ENCODE measurements around the gene EMP3. TPM values are rescaled to one million over a fixed set of nuclear protein-coding genes. Genes with fewer than 3 reads are reported as not detected.
"Not testable (repeated sequence)": the region's sequence is repeated elsewhere in the genome, so short reads cannot be mapped to it uniquely, and the experiment has no call there.

EMP3 gene, protein sequence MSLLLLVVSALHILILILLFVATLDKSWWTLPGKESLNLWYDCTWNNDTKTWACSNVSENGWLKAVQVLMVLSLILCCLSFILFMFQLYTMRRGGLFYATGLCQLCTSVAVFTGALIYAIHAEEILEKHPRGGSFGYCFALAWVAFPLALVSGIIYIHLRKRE
- total RNA-seq: 100 to 1,000 TPM in 1 of 4 donors, 10 to 100 TPM in 3; 58.0 to 114 (median 80.0) TPM
- polyA plus RNA-seq: 66.7 TPM
- long read RNA-seq, donor 1, transcript EMP3-201 (5 exons, 876 nt): major isoform, 40 of 46 reads
- long read RNA-seq, donor 1, partial matches to known transcripts: 3 of 46 reads
- long read RNA-seq, donor 1, other reads (novel, unspliced or antisense): 2 of 46 reads
- long read RNA-seq, donor 2, transcript EMP3-201 (5 exons, 876 nt): major isoform, 21 of 28 reads
- long read RNA-seq, donor 2, partial matches to known transcripts: 0 of 28 reads
- long read RNA-seq, donor 2, other reads (novel, unspliced or antisense): 3 of 28 reads
- long read RNA-seq, donor 3, transcript EMP3-201 (5 exons, 876 nt): major isoform, 14 of 18 reads
- long read RNA-seq, donor 3, partial matches to known transcripts: 1 of 18 reads
- long read RNA-seq, donor 3, other reads (novel, unspliced or antisense): 3 of 18 reads
- long read RNA-seq, donor 4, transcript EMP3-201 (5 exons, 876 nt): major isoform, 20 of 24 reads
- long read RNA-seq, donor 4, partial matches to known transcripts: 2 of 24 reads
- long read RNA-seq, donor 4, other reads (novel, unspliced or antisense): 0 of 24 reads

DNA sequence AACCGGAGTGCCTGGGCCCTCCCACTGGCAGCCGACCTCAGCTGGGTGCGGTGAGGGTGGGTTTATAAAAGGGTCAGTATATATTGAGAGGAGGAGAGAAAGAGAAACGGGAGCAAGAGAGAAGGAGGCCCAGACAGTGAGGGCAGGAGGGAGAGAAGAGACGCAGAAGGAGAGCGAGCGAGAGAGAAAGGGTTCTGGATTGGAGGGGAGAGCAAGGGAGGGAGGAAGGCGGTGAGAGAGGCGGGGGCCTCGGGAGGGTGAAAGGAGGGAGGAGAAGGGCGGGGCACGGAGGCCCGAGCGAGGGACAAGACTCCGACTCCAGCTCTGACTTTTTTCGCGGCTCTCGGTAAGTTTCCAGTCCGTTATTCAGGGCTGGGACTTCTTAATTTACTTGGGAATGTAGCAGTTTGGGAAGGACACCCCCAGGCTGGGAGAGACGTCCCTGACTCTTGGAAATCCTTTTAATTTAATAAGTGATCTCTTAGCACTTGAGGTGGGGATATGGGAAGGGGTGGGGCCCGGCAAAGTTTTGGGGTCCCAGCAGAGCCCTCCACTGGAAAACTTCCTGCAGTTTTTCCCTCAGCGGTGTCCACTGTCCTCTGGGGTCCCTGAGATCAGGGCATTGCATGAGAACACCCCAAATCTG is at the start of gene EMP3:
Gene EMP3, plus strand, starts transcription at position 288 of the 646 bp plus-strand sequence. CDS start 1,293 bp downstream, outside the sequence.
- no peaks in the 10 kb centered on the region for H3K4me1 ChIP-seq (ENCODE audit: control insufficient read depth, insufficient read depth, low read length)
- intact Hi-C loops (cut with DNase I): no loop called here
- peak; percentile 45 to 51 for ATAC-seq

GRCh38 chr19:48279747-48280146 is 45.6 kb upstream of the EMP3 start:
- WGBS: 91% methylated on average over 9 of the region's 9 CpGs
- H3K9me3 ChIP-seq (ENCODE audit: control insufficient read depth, low read length): no peaks in the 10 kb centered on the region
- DNase-seq (no peak), ATAC-seq (no peak)
- H3K27me3 ChIP-seq (ENCODE audit: control insufficient read depth, insufficient read depth): no peaks in the 10 kb centered on the region
- no peaks in the 10 kb centered on the region for H3K4me1 ChIP-seq (ENCODE audit: control insufficient read depth, insufficient read depth, low read length)
- intact Hi-C loops (cut with DNase I): no loop called here
- no peak overlapping the region for H3K27ac ChIP-seq (ENCODE audit: low read length)
- H3K4me3 ChIP-seq (ENCODE audit: low read length): no peak overlapping the region

More for the DNA sequence above, at the start of gene EMP3:
- peak within 1 kb of the TSS; percentile 81 for H3K4me3 ChIP-seq (ENCODE audit: low read length)
- DNase-seq: peak; percentile 85 to 93 (median 92)
- no peaks in the 10 kb centered on the region for H3K9me3 ChIP-seq (ENCODE audit: control insufficient read depth, low read length)
- 2% methylated on average over 22 of the region's 22 CpGs for WGBS
- H3K27me3 ChIP-seq (ENCODE audit: control insufficient read depth, insufficient read depth): no peaks in the 10 kb centered on the region
- peak within 1 kb of the TSS; percentile 86 for H3K27ac ChIP-seq (ENCODE audit: low read length)

- DNase-seq (no peak), ATAC-seq (no peak)
- H3K27ac ChIP-seq (ENCODE audit: low read length): no peak overlapping the region
- no peaks in the 10 kb centered on the region for H3K27me3 ChIP-seq (ENCODE audit: control insufficient read depth, insufficient read depth)
- H3K4me1 ChIP-seq (ENCODE audit: control insufficient read depth, insufficient read depth, low read length): no peaks in the 10 kb centered on the region
- 87% methylated on average over 7 of the region's 7 CpGs for WGBS
- H3K9me3 ChIP-seq (ENCODE audit: control insufficient read depth, low read length): no peaks in the 10 kb centered on the region
- intact Hi-C loops (cut with DNase I): no loop called here
- H3K4me3 ChIP-seq (ENCODE audit: low read length): no peak overlapping the region
These were observed 41.4 kb upstream of the EMP3 start for GRCh38 chr19:48283908-48284307.

GRCh38 chr19:48284896-48285295 is 40.5 kb upstream of the EMP3 start:
- no peak overlapping the region for H3K4me3 ChIP-seq (ENCODE audit: low read length)
- intact Hi-C loops (cut with DNase I): no loop called here
- no peaks in the 10 kb centered on the region for H3K4me1 ChIP-seq (ENCODE audit: control insufficient read depth, insufficient read depth, low read length)
- no peaks in the 10 kb centered on the region for H3K9me3 ChIP-seq (ENCODE audit: control insufficient read depth, low read length)
- no peak overlapping the region for H3K27ac ChIP-seq (ENCODE audit: low read length)
- WGBS: 68% methylated on average over 4 of the region's 4 CpGs
- no peak for ATAC-seq
- DNase-seq: no peak
- H3K27me3 ChIP-seq (ENCODE audit: control insufficient read depth, insufficient read depth): no peaks in the 10 kb centered on the region

- intact Hi-C loops (cut with DNase I): no loop called here
- DNase-seq: no peak
- Histone ChIP-seq H3K27ac (ENCODE audit: low read length) (no peak overlapping the region), H3K4me3 (ENCODE audit: low read length) (no peak overlapping the region), H3K9me3 (ENCODE audit: control insufficient read depth, low read length) (no peaks in the 10 kb centered on the region), H3K27me3 (ENCODE audit: control insufficient read depth, insufficient read depth) (no peaks in the 10 kb centered on the region), H3K4me1 (ENCODE audit: control insufficient read depth, insufficient read depth, low read length) (no peaks in the 10 kb centered on the region)
- 91% methylated on average over 3 of the region's 3 CpGs for WGBS
- ATAC-seq: no peak
These were observed 37.6 kb upstream of the EMP3 start for GRCh38 chr19:48287748-48288147.

DNA sequence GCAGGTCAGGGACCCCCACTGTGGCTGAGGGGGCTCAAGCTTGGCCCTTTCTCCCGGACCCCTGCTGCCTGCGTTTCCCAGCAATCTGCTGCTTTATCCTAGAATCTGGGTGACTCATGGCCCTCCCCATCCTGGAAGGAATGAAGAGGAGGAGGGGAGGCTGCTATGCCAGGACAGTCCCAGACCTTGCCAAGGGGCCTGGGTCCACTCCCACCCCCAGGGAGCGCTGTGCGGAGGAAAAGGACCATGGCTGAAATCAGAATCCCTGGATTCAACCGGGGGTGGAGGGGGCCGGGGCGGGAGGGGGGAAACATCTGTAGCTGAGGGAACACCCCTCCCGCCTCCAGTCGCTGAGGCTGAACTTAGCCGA is 35.0 kb upstream of the EMP3 start:
- DNase-seq (peak in 2 of 3 donors; percentile 41 to 48), ATAC-seq (peak; percentile 51 to 82)
- intact Hi-C loops (cut with DNase I): loop anchor here in 2 of 4 donors (2.0 kb wide), 2 partner anchors 22 to 24 kb away; no protein-coding TSS in a partner anchor
- Histone ChIP-seq H3K4me1 (ENCODE audit: control insufficient read depth, insufficient read depth, low read length) (no peaks in the 10 kb centered on the region), H3K27me3 (ENCODE audit: control insufficient read depth, insufficient read depth) (no peaks in the 10 kb centered on the region), H3K4me3 (ENCODE audit: low read length) (no peak overlapping the region), H3K9me3 (ENCODE audit: control insufficient read depth, low read length) (no peaks in the 10 kb centered on the region), H3K27ac (ENCODE audit: low read length) (no peak overlapping the region)
- 10% methylated on average over 10 of the region's 10 CpGs for WGBS

DNA sequence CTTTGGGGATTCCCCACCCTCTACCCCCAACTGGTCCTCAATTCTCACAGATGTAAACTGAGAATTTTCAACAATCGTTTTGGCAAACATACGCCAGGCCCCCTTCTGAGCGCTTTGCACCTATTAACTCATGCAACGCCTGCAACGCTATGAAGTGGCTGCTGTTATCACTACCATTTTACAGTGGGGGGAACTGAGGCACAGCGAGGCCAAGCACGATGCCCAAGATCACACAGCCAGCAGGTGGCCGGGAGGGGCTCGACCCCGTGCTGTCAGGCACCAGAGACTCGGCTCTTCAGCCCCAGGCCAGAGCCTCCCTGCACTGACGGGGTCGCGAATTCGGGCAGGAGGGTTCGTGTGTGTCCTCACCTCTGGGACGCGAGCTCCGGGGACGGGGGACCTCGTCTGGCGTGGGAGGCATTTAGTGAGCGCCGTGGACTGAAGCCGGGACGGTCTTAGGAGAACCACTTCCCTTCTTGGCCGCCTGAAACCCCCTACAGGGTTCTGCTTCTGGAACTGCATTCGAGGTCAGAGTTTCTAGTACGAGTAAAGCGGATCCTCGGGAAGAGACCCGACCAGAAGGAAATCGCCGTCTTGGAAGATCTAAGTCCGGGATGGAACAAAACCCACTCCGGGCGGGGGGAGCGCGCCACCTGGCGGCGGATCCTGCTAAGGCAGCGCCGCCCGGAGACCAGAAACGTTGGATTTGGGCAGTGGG is 34.4 kb upstream of the EMP3 start:
- intact Hi-C loops (cut with DNase I): loop anchor here in 2 of 4 donors (2.0 kb wide), 2 partner anchors 22 to 24 kb away; no protein-coding TSS in a partner anchor
- WGBS: 1% methylated on average over 45 of the region's 45 CpGs
- Histone ChIP-seq H3K4me3 (ENCODE audit: low read length) (peak overlapping the region; percentile 46), H3K9me3 (ENCODE audit: control insufficient read depth, low read length) (no peaks in the 10 kb centered on the region), H3K27ac (ENCODE audit: low read length) (no peak overlapping the region), H3K27me3 (ENCODE audit: control insufficient read depth, insufficient read depth) (no peaks in the 10 kb centered on the region), H3K4me1 (ENCODE audit: control insufficient read depth, insufficient read depth, low read length) (no peaks in the 10 kb centered on the region)
- ATAC-seq (peak; percentile 89 to 90), DNase-seq (peak; percentile 88 to 94 (median 94))

DNA sequence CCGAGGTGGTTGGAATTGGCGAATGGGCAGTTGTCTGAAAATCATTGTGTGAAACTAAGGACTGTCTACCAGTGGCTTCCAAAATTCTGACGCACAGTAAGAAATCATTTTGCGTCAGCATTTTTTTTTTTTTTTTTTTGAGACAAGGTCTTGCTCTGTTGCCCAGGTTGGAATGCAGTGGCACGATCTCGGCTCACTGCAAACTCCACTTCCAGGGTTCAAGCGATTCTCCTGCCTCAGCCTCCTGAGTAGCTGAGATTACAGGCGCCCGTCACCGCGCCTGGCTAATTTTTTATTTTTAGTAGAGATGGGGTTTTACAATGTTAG is 33.9 kb upstream of the EMP3 start:
- DNase-seq; H3K4me1 ChIP-seq (ENCODE audit: control insufficient read depth, insufficient read depth, low read length); H3K9me3 ChIP-seq (ENCODE audit: control insufficient read depth, low read length); H3K27ac ChIP-seq (ENCODE audit: low read length); H3K4me3 ChIP-seq (ENCODE audit: low read length); H3K27me3 ChIP-seq (ENCODE audit: control insufficient read depth, insufficient read depth); ATAC-seq: not testable (repeated sequence)
- intact Hi-C loops (cut with DNase I): loop anchor here in 2 of 4 donors (2.0 kb wide), 2 partner anchors 23 to 25 kb away; no protein-coding TSS in a partner anchor
- 24% methylated on average over 11 of the region's 11 CpGs for WGBS

GRCh38 chr19:48292798-48293197 is 32.6 kb upstream of the EMP3 start:
- ATAC-seq (no peak), DNase-seq (no peak)
- intact Hi-C loops (cut with DNase I): no loop called here
- whole genome bisulfite sequencing: 91% methylated on average over 4 of the region's 4 CpGs
- H3K9me3 ChIP-seq (ENCODE audit: control insufficient read depth, low read length): no peaks in the 10 kb centered on the region
- H3K4me1 ChIP-seq (ENCODE audit: control insufficient read depth, insufficient read depth, low read length): no peaks in the 10 kb centered on the region
- no peaks in the 10 kb centered on the region for H3K27me3 ChIP-seq (ENCODE audit: control insufficient read depth, insufficient read depth)
- H3K4me3 ChIP-seq (ENCODE audit: low read length): no peak overlapping the region
- no peak overlapping the region for H3K27ac ChIP-seq (ENCODE audit: low read length)

DNA sequence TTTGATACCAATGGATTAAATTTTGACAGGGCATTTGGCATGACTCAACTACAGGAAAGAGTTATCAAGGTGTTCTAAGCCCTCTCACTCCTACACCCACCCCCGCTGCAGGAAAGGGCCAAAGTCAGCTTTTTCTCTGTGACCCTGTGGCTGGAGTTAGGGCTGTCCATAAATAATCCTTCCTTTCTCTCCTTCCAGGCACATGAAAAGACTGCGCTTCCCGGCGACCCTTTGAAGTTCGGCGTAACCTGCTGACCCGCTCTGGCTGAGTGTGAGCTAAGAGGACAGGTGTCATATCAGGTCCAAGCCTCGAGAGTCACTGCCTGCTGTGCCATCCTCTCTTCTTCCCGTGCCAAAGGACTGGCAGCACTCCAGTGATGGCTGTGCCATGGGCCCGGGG is 29.9 kb upstream of the EMP3 start:
- Histone ChIP-seq H3K4me3 (ENCODE audit: low read length) (no peak overlapping the region), H3K4me1 (ENCODE audit: control insufficient read depth, insufficient read depth, low read length) (no peaks in the 10 kb centered on the region), H3K27me3 (ENCODE audit: control insufficient read depth, insufficient read depth) (no peaks in the 10 kb centered on the region), H3K27ac (ENCODE audit: low read length) (no peak overlapping the region), H3K9me3 (ENCODE audit: control insufficient read depth, low read length) (no peaks in the 10 kb centered on the region)
- 83% methylated on average over 10 of the region's 10 CpGs for WGBS
- no peak for DNase-seq
- no peak for ATAC-seq
- intact Hi-C loops (cut with DNase I): no loop called here

Data from right cardiac atrium (tissue), 5 donors.